ENCODE results near the gene DDN. TPM values are rescaled to one million over a fixed set of nuclear protein-coding genes. Genes with fewer than 3 reads are reported as not detected.

Gene DDN
- total RNA-seq, 3 donors from 2014 or later, result under 0.01 to 0.16 TPM; not detected in 1

DNA sequence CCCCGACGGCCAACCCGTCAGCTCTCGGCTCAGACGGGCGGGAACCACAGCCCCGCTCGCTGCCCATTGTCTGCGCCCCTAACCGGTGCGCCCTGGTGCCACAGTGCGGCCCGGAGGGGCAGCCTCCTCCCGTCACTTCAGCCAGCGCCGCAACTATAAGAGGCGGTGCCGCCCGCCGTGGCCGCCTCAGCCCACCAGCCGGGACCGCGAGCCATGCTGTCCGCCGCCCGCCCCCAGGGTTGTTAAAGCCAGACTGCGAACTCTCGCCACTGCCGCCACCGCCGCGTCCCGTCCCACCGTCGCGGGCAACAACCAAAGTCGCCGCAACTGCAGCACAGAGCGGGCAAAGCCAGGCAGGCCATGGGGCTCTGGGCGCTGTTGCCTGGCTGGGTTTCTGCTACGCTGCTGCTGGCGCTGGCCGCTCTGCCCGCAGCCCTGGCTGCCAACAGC is 20.9 kb downstream of the DDN start, which contains the start of gene WNT1:
Gene WNT1 (plus strand): TSS at position 32 of the 450 bp plus-strand sequence. CDS start 329 bp downstream, at position 361.
- no peak for DNase-seq (ENCODE audit: low spot score in 2 of 2)
- no peak within 1 kb of the TSS for H3K27ac ChIP-seq
- H3K27me3 ChIP-seq, result peaks cover 3 to 66% of the 10 kb centered on the region in 2 donors
- intact Hi-C loops (cut with DNase I; ENCODE audit: low total_unique reads), result no loop called here
- no peaks in the 10 kb centered on the region for H3K9me3 ChIP-seq
- no peaks in the 10 kb centered on the region for H3K36me3 ChIP-seq
- H3K4me3 ChIP-seq, result peak within 1 kb of the TSS; percentile 36 to 66 (median 42)
- peaks cover 18 to 32% of the 10 kb centered on the region in 2 donors for H3K4me1 ChIP-seq
- TF ChIP-seq, protein P1, sequence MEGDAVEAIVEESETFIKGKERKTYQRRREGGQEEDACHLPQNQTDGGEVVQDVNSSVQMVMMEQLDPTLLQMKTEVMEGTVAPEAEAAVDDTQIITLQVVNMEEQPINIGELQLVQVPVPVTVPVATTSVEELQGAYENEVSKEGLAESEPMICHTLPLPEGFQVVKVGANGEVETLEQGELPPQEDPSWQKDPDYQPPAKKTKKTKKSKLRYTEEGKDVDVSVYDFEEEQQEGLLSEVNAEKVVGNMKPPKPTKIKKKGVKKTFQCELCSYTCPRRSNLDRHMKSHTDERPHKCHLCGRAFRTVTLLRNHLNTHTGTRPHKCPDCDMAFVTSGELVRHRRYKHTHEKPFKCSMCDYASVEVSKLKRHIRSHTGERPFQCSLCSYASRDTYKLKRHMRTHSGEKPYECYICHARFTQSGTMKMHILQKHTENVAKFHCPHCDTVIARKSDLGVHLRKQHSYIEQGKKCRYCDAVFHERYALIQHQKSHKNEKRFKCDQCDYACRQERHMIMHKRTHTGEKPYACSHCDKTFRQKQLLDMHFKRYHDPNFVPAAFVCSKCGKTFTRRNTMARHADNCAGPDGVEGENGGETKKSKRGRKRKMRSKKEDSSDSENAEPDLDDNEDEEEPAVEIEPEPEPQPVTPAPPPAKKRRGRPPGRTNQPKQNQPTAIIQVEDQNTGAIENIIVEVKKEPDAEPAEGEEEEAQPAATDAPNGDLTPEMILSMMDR (IDR thresholded peaks at IDR 0.05), result no peak
- TF ChIP-seq POLR2A (IDR thresholded peaks at IDR 0.05) (no peak), POLR2AphosphoS5 (IDR thresholded peaks at IDR 0.05) (no peak)

DNA sequence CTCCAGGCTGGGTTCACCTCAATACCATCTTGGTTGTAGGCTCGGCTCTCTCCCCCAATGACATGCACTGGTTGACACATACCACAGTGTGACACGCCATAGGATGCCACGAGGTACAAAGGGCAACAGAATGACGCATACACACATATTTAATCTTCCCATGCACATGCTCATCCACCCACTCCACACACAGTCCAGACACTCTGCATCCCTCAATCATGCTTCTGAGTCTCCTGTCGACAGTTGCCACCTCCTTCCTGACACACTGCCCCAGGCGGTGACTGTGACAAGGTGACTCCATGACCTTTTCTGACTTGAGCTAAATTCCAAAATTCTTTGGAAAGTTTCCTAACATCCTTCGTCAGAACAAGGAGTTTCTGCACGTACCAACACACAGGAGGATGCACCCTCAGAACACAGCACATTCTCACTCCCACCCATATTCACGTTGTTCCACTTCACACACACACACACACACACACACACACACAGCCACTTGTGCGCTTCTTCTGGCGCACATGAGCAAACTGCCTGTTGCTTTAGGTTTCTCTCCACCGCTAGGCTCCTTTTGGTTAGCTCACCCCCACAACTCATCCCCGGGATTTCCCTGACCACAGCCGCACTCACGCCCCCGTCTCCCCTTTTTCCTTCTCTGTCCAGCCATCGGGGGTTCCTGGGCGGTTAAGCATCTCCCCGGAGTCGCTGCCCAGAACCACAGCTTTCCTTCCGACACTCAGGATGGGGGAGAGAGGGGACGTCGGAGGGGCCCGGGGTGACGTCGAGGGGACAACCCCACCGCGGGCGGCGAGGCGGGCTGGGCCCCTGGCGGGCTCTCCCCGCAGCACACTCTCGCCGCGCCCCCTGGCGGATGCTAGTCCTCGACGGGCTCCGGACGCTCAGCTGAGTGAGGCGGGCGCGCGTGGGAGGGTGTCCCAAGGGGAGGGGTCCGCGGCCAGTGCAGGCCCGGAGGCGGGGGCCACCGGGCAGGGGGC is 21.6 kb downstream of the DDN start:
- no peak for TF ChIP-seq POLR2A (IDR thresholded peaks at IDR 0.05)
- TF ChIP-seq POLR2AphosphoS5 (IDR thresholded peaks at IDR 0.05), result no peak
- TF ChIP-seq, protein P1 (IDR thresholded peaks at IDR 0.05), result peak; percentile 56 to 79 (median 67)
- DNase-seq (ENCODE audit: low spot score in 2 of 2), result no peak
- Histone ChIP-seq H3K4me3 (peak overlapping the region; percentile 36 to 66 (median 42)), H3K27ac (no peak overlapping the region), H3K4me1 (peaks cover 18 to 32% of the 10 kb centered on the region in 2 donors), H3K27me3 (peaks cover 3 to 73% of the 10 kb centered on the region in 2 donors), H3K9me3 (no peaks in the 10 kb centered on the region), H3K36me3 (no peaks in the 10 kb centered on the region)
- intact Hi-C loops (cut with DNase I; ENCODE audit: low total_unique reads), result no loop called here

DNA sequence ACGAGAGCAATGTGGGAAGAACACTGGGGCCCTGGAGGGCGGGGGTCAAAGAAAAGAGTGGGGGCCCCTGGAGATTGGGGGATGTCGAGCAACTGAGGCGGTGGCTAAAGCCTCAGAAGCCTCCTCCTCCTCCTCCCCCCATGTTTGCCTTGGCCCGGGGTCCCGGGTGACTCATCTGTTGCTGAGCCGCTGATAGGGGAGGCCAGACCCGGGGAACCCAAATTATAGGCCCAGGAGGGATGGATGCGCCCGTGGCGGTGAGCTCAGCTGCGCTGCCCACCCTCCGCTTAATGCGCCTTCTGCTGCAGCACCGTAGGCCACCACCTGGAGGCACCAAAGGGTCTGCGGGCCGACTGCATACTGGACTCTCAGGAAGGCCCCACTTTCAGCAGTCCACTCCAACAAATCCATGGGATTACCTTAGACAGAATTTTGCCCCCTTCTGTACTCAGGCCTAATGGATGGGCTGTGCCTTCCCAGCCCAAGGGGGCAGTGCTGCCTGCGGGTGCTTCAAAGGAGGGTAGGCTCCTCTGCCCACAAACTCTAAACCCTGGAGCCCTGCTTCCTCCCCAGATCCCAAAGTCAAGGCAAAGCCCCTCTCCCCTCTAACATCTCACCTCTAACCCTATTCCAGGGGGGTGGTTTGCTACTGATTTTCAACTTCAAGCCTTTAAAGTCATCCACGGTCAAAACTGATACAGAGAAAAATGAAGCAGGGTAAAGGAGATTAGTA is 25.1 kb downstream of the DDN start:
- H3K4me1 ChIP-seq, result peaks cover 5 to 20% of the 10 kb centered on the region in 2 donors
- no peak for DNase-seq (ENCODE audit: low spot score in 2 of 2)
- TF ChIP-seq POLR2AphosphoS5 (IDR thresholded peaks at IDR 0.05), result no peak
- TF ChIP-seq, protein P1 (IDR thresholded peaks at IDR 0.05), result no peak
- TF ChIP-seq POLR2A (IDR thresholded peaks at IDR 0.05), result no peak
- H3K9me3 ChIP-seq, result no peaks in the 10 kb centered on the region
- H3K27ac ChIP-seq, result no peak overlapping the region
- H3K4me3 ChIP-seq, result no peak overlapping the region
- intact Hi-C loops (cut with DNase I; ENCODE audit: low total_unique reads), result no loop called here
- H3K27me3 ChIP-seq, result peaks cover 14 to 79% of the 10 kb centered on the region in 2 donors
- H3K36me3 ChIP-seq, result no peaks in the 10 kb centered on the region

DNA sequence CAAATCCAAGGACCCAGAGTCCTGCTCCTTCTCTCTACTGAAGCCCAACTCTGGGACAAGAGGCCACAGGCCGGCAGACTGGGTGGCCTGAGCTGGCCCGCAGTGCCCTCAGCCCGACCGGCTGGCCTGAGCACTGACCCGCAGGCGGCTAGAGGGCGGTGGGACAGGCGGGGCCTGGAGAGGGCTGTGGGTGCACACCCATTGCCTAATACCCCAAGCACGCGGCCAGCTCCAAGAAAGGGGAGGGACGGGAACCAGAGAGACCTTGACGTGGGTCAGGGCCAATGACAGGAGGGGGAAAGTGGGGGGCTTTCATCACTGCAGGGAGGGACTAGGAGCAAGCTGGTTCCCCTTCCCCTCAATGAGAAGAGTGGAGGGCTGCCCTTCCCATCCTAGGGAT is 25.6 kb downstream of the DDN start:
- Histone ChIP-seq H3K4me1 (peaks cover 5 to 14% of the 10 kb centered on the region in 2 donors), H3K9me3 (no peaks in the 10 kb centered on the region), H3K36me3 (no peaks in the 10 kb centered on the region), H3K27me3 (peaks cover 15 to 74% of the 10 kb centered on the region in 2 donors), H3K4me3 (no peak overlapping the region), H3K27ac (no peak overlapping the region)
- intact Hi-C loops (cut with DNase I; ENCODE audit: low total_unique reads), result no loop called here
- no peak for DNase-seq (ENCODE audit: low spot score in 2 of 2)
- TF ChIP-seq, protein P1 (IDR thresholded peaks at IDR 0.05), result no peak
- TF ChIP-seq POLR2A (IDR thresholded peaks at IDR 0.05), result no peak
- TF ChIP-seq POLR2AphosphoS5 (IDR thresholded peaks at IDR 0.05), result no peak
